ENCODE measurements around the gene LSAMP. TPM values are rescaled to one million over a fixed set of nuclear protein-coding genes. Genes with fewer than 3 reads are reported as not detected.

LSAMP gene
- total and polyA plus RNA-seq, 3 donors from 2014 or later: 3.1 to 10.3 (median 9.1) TPM

DNA sequence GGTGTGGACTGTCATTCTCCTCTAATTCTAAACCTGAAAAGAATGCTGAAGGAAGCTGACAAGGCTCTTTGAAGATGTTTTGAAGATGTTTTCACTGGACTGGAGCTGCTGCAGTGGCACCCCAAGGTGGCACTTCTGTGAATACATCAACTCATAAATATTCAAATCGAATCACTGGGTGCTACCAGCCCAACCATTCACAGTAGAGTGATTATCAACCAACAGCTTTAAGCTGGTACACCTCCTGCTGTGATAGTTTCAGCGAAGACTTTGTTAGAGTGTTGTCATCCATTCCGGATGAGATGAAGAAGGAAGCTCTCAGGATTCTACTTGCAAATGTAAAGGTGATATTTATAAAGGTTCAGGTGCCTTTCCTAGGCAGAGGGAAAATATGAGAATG, 106.6 kb downstream of the LSAMP start:
- H3K36me3 ChIP-seq (ENCODE audit: low read depth, missing control alignments): no peaks in the 10 kb centered on the region
- no peak overlapping the region for H3K4me3 ChIP-seq
- H3K4me1 ChIP-seq: no peaks in the 10 kb centered on the region
- WGBS, 2 donors: 63 to 69% methylated on average over 3 of the region's 3 CpGs
- TF ChIP-seq POLR2A (IDR thresholded peaks at IDR 0.05) (no peak), CTCF (IDR thresholded peaks at IDR 0.05) (no peak)
- intact Hi-C loops (cut with DNase I; ENCODE audit: low total_unique reads): no loop called here
- no peaks in the 10 kb centered on the region for H3K27me3 ChIP-seq
- no peak overlapping the region for H3K27ac ChIP-seq
- DNase-seq: no peak
- H3K9me3 ChIP-seq: no peaks in the 10 kb centered on the region

GRCh38 chr3:116337229-116337628, 108.1 kb downstream of the LSAMP start:
- Histone ChIP-seq H3K4me3 (no peak overlapping the region), H3K36me3 (ENCODE audit: low read depth, missing control alignments) (no peaks in the 10 kb centered on the region), H3K4me1 (no peaks in the 10 kb centered on the region), H3K27ac (no peak overlapping the region), H3K9me3 (no peaks in the 10 kb centered on the region), H3K27me3 (no peaks in the 10 kb centered on the region)
- no peak for TF ChIP-seq POLR2A (IDR thresholded peaks at IDR 0.05)
- no peak for TF ChIP-seq CTCF (IDR thresholded peaks at IDR 0.05)
- WGBS, 2 donors: 59 to 82% methylated on average over 1 of the region's 1 CpG
- DNase-seq: no peak
- intact Hi-C loops (cut with DNase I; ENCODE audit: low total_unique reads): no loop called here

DNA sequence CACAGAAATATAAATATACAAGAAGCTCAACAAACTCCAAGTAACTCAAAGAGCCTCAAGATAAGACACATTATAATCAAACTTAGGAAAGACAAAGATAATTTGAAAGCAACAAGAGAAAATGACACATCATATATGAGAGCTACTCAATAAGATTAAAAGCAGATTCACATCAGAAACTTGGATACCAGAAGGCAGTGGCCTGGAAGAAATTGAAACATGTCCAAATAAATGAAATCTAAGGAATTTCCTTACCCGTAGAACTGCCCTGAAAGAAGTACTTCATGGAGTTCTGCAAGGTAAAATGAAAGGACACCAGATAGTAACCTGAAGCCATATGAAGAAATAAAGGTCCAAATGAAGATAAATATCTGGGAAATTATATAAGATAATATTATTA, 113.9 kb downstream of the LSAMP start:
- no peak for DNase-seq
- Histone ChIP-seq H3K27me3 (no peaks in the 10 kb centered on the region), H3K9me3 (no peaks in the 10 kb centered on the region), H3K27ac (no peak overlapping the region), H3K4me1 (no peaks in the 10 kb centered on the region), H3K4me3 (no peak overlapping the region), H3K36me3 (ENCODE audit: low read depth, missing control alignments) (no peaks in the 10 kb centered on the region)
- TF ChIP-seq POLR2A (IDR thresholded peaks at IDR 0.05) (no peak), CTCF (IDR thresholded peaks at IDR 0.05) (no peak)
- intact Hi-C loops (cut with DNase I; ENCODE audit: low total_unique reads): no loop called here
- WGBS, 2 donors: 70 to 82% methylated on average over 1 of the region's 1 CpG

DNA sequence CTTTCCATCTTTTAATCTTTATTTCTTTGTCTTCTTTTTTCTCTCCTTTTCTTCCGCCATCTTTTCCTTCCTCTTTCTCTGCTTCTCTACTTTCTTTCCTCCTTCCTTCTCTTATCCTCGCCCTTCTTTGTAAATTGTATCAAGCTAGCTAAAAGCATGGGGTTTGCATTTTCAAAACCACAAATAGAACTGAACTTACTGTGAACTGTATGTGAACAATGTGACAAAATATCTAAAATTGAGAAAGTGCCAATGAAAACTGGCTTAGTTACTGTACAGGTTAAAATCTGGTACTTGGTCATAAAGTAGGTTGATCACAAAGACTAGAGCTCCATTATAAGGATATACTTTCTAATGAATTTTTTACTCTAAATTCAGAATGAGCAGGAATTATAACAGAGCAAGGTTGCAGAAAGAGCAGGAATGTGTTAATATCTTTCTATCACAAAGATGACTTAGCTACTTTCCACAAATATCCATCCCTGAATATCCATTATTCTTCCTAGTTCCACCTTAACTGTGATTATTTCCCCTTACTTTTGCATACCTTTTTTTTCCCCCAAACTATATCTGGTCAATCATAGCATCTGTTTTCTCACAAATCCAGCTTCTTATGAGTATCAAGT, 122.4 kb downstream of the LSAMP start:
- TF ChIP-seq CTCF (IDR thresholded peaks at IDR 0.05) (no peak), POLR2A (IDR thresholded peaks at IDR 0.05) (no peak)
- no peak overlapping the region for H3K27ac ChIP-seq
- intact Hi-C loops (cut with DNase I; ENCODE audit: low total_unique reads): no loop called here
- H3K4me3 ChIP-seq: no peak overlapping the region
- no peaks in the 10 kb centered on the region for H3K36me3 ChIP-seq (ENCODE audit: low read depth, missing control alignments)
- H3K27me3 ChIP-seq: no peaks in the 10 kb centered on the region
- WGBS, 2 donors: 75 to 85% methylated on average over 2 of the region's 2 CpGs
- no peaks in the 10 kb centered on the region for H3K9me3 ChIP-seq
- no peak for DNase-seq
- no peaks in the 10 kb centered on the region for H3K4me1 ChIP-seq

DNA sequence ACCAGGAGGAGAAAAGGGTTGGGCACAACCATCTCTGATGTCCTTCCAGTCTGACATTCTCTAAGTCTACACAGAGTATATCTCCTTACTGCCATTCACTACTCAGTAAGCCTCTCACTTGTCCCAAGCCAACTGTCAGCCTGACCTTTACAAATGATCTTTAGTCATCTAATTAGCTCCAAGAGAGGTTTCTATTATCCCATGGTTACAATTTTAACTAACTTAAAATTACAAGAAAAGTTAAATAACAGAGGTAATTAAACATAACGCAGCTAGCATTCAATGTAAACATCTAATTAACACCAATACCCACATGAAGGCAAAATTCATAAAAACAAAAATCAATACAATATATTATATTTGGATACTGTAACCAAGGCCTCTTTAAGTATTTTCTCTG, 126.9 kb downstream of the LSAMP start:
- TF ChIP-seq CTCF (IDR thresholded peaks at IDR 0.05): no peak
- TF ChIP-seq POLR2A (IDR thresholded peaks at IDR 0.05): no peak
- Histone ChIP-seq H3K36me3 (ENCODE audit: low read depth, missing control alignments) (no peaks in the 10 kb centered on the region), H3K4me3 (no peak overlapping the region), H3K27me3 (no peaks in the 10 kb centered on the region), H3K4me1 (no peaks in the 10 kb centered on the region), H3K27ac (no peak overlapping the region), H3K9me3 (no peaks in the 10 kb centered on the region)
- no peak for DNase-seq
- 43 to 88% methylated on average over 1 of the region's 1 CpG for WGBS, 2 donors
- intact Hi-C loops (cut with DNase I; ENCODE audit: low total_unique reads): no loop called here
